ENCODE results near the gene VRK3.

VRK3 gene

DNA sequence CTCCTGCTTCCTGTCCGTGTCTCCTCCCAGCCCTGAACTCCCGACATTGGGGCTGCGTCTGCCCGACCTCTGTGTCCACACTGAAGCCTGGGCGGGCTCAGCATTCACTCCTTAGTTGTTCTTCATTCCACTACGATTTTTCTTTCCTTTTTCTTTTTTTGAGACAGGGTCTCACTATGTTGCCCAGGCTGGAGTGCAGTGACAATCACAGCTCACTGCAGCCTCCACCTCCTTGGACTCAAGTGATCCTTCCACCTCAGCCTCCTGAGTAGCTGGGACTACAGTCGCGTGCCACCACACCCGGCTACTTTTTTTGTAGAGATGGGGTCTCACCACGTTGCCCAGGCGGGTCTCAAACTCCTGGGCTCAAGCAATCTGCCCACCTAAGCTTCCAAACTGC, 40.7 kb downstream of the VRK3 start:
- Histone ChIP-seq H3K4me1 (ENCODE audit: low read depth, poor library complexity, severe bottlenecking) (no peaks in the 10 kb centered on the region), H3K4me3 (IDR thresholded peaks at IDR 0.05; ENCODE audit: insufficient read depth, low read depth, low read length) (no peak overlapping the region), H3K27me3 (ENCODE audit: insufficient read depth, low read depth) (no peaks in the 10 kb centered on the region), H3K9ac (no peak overlapping the region), H3K36me3 (ENCODE audit: insufficient read depth) (no peaks in the 10 kb centered on the region), H3K4me2 (no peak overlapping the region), H3K27ac (no peak overlapping the region), H3K79me2 (ENCODE audit: insufficient read depth, low read depth) (no peaks in the 10 kb centered on the region), H4K20me1 (ENCODE audit: insufficient read depth) (no peaks in the 10 kb centered on the region), H2AFZ (ENCODE audit: low read depth) (no peak overlapping the region)
- TF ChIP-seq, protein P1, sequence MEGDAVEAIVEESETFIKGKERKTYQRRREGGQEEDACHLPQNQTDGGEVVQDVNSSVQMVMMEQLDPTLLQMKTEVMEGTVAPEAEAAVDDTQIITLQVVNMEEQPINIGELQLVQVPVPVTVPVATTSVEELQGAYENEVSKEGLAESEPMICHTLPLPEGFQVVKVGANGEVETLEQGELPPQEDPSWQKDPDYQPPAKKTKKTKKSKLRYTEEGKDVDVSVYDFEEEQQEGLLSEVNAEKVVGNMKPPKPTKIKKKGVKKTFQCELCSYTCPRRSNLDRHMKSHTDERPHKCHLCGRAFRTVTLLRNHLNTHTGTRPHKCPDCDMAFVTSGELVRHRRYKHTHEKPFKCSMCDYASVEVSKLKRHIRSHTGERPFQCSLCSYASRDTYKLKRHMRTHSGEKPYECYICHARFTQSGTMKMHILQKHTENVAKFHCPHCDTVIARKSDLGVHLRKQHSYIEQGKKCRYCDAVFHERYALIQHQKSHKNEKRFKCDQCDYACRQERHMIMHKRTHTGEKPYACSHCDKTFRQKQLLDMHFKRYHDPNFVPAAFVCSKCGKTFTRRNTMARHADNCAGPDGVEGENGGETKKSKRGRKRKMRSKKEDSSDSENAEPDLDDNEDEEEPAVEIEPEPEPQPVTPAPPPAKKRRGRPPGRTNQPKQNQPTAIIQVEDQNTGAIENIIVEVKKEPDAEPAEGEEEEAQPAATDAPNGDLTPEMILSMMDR (conservative IDR thresholded peaks at IDR 0.05; ENCODE audit: low read depth, low read length): no peak

DNA sequence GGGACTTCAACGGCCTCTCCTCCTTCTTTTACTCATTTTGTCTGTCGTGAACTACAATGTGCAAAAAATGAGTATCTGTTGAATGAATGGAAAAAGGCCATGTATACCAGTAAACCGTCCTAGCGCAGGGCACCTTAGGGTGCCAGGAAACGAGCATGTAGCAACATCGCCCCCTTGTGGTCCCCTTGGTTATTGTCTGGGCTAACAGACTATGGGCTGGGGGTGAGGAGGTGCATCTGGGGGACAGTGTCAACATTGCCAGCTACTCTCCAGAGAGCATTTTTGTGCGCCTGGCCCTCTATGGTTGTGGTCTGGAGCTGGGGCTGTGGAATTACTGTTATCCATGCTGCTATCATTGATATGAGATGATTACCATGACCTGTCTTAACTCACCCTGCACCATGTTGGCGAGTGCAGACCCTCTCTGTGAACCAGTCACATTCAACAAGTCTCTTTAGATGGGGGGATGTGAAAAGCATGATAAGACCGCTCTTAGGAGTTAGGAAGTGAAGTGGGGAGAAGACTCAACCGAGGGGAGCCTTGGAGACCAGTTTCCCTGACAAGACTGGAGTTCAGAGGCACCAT, 41.4 kb downstream of the VRK3 start:
- H3K4me2 ChIP-seq: no peak overlapping the region
- H3K4me3 ChIP-seq (IDR thresholded peaks at IDR 0.05; ENCODE audit: insufficient read depth, low read depth, low read length): no peak overlapping the region
- H2AFZ ChIP-seq (ENCODE audit: low read depth): no peak overlapping the region
- no peaks in the 10 kb centered on the region for H3K79me2 ChIP-seq (ENCODE audit: insufficient read depth, low read depth)
- H3K36me3 ChIP-seq (ENCODE audit: insufficient read depth): no peaks in the 10 kb centered on the region
- no peaks in the 10 kb centered on the region for H4K20me1 ChIP-seq (ENCODE audit: insufficient read depth)
- H3K9ac ChIP-seq: no peak overlapping the region
- TF ChIP-seq, protein P1 (conservative IDR thresholded peaks at IDR 0.05; ENCODE audit: low read depth, low read length): peak; percentile 98
- no peak overlapping the region for H3K27ac ChIP-seq
- H3K27me3 ChIP-seq (ENCODE audit: insufficient read depth, low read depth): no peaks in the 10 kb centered on the region
- H3K4me1 ChIP-seq (ENCODE audit: low read depth, poor library complexity, severe bottlenecking): no peaks in the 10 kb centered on the region

DNA sequence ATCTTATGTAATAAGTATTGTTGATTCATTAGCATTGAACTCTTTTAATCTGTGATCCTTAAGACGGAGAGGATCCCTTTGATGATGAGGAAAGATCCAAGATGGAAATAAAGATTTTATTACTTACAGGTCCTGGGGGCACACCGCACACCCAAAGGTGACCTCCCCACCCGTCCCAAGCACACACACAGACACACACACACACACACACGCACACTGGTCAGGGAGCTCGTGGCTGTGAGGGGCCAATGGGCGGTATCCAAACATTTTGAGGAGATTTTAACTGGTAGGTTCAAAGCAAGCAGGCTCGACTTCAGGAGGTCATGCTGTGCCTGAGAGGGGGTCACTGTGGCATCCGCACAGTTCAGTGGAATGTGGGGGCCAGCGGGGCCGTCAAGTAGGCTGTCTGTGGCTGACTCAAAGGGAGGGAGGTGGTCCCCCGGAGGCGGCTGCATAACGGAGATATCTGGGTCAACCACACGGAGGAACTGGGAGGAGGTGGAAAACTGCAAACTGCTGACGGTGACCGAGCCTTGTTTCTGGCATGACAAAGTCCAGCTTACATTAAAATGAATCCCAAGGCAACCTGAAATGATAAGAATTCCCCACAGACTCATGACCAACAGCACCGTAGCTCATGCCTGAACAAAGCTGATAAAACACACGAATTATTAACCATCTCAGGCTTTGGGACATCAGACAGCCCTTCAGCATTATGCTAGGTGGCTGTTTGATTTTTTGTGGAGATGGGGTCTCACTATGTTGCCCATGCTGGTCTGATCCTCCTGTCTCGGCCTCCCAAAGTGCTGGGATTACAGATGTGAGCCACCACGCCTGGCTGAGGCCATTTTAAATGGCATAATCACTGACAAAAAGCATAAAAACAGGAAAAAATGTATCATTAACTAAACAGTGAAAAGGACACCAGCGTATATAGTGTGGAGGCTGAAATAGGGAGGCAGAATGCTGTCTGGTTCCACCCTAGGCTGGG, 43.3 kb downstream of the VRK3 start:
- Histone ChIP-seq H3K27me3 (ENCODE audit: insufficient read depth, low read depth) (no peaks in the 10 kb centered on the region), H3K4me3 (IDR thresholded peaks at IDR 0.05; ENCODE audit: insufficient read depth, low read depth, low read length) (no peak overlapping the region), H4K20me1 (ENCODE audit: insufficient read depth) (no peaks in the 10 kb centered on the region), H2AFZ (ENCODE audit: low read depth) (no peak overlapping the region), H3K36me3 (ENCODE audit: insufficient read depth) (no peaks in the 10 kb centered on the region), H3K79me2 (ENCODE audit: insufficient read depth, low read depth) (no peaks in the 10 kb centered on the region), H3K4me2 (no peak overlapping the region), H3K27ac (no peak overlapping the region), H3K9ac (no peak overlapping the region), H3K4me1 (ENCODE audit: low read depth, poor library complexity, severe bottlenecking) (no peaks in the 10 kb centered on the region)
- TF ChIP-seq, protein P1 (conservative IDR thresholded peaks at IDR 0.05; ENCODE audit: low read depth, low read length): no peak

DNA sequence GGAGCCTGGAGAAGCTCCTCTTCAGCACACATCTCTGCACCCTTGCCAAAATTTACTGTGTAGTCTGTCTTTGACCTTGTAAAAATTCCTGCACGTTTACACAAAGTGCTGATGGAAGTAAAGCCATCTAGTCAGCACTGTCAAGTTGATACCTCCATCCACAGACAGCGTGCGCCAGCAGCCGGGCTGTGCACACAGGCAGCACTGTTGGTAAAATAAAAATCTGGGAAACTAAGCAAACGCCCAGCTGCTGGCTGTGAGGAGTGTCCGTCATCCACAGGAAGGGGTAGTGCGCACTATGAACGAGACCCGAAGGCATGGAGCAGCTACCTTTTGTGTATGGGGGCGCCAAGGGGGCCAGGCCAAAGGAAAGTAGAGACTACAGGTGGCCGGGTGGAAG, 46.8 kb downstream of the VRK3 start:
- Histone ChIP-seq H3K4me3 (IDR thresholded peaks at IDR 0.05; ENCODE audit: insufficient read depth, low read depth, low read length) (no peak overlapping the region), H3K27me3 (ENCODE audit: insufficient read depth, low read depth) (no peaks in the 10 kb centered on the region), H3K9ac (no peak overlapping the region), H3K27ac (no peak overlapping the region), H3K4me1 (ENCODE audit: low read depth, poor library complexity, severe bottlenecking) (no peaks in the 10 kb centered on the region), H4K20me1 (ENCODE audit: insufficient read depth) (no peaks in the 10 kb centered on the region), H3K4me2 (no peak overlapping the region), H3K79me2 (ENCODE audit: insufficient read depth, low read depth) (no peaks in the 10 kb centered on the region), H2AFZ (ENCODE audit: low read depth) (no peak overlapping the region), H3K36me3 (ENCODE audit: insufficient read depth) (no peaks in the 10 kb centered on the region)
- TF ChIP-seq, protein P1 (conservative IDR thresholded peaks at IDR 0.05; ENCODE audit: low read depth, low read length): no peak
